Myocyte (in vitro differentiated cells): ENCODE results near the gene SLC17A2. TPM values are rescaled to one million over a fixed set of nuclear protein-coding genes. Genes with fewer than 3 reads are reported as not detected.
A peak's percentile ranks its signal among the peaks of the same experiment; 100 is the strongest.

Source experiments
- DNase-seq: peaks from one replicate; pipeline ENCODE4 v3.0.0-alpha.2; 2012; ENCODE audit warnings: low read depth
- polyA plus RNA-seq: library from polyadenylated mRNA; unstranded; fragments of >200 nt; gene quantifications from one replicate; pipeline ENCODE4 v1.2.1, GENCODE V29; 2012; ENCODE audit warnings: missing spikeins
- total RNA-seq: library from RNA; depleted of rRNA; stranded (reverse); fragments of >200 nt; gene quantifications from 2 replicates; pipeline ENCODE4 v1.2.3, GENCODE V29; 2014

The SLC17A2 gene, protein sequence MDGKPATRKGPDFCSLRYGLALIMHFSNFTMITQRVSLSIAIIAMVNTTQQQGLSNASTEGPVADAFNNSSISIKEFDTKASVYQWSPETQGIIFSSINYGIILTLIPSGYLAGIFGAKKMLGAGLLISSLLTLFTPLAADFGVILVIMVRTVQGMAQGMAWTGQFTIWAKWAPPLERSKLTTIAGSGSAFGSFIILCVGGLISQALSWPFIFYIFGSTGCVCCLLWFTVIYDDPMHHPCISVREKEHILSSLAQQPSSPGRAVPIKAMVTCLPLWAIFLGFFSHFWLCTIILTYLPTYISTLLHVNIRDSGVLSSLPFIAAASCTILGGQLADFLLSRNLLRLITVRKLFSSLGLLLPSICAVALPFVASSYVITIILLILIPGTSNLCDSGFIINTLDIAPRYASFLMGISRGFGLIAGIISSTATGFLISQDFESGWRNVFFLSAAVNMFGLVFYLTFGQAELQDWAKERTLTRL
- 0.16 and 0.21 TPM in 2 replicates for total RNA-seq
- 0.15 TPM for polyA plus RNA-seq

DNA sequence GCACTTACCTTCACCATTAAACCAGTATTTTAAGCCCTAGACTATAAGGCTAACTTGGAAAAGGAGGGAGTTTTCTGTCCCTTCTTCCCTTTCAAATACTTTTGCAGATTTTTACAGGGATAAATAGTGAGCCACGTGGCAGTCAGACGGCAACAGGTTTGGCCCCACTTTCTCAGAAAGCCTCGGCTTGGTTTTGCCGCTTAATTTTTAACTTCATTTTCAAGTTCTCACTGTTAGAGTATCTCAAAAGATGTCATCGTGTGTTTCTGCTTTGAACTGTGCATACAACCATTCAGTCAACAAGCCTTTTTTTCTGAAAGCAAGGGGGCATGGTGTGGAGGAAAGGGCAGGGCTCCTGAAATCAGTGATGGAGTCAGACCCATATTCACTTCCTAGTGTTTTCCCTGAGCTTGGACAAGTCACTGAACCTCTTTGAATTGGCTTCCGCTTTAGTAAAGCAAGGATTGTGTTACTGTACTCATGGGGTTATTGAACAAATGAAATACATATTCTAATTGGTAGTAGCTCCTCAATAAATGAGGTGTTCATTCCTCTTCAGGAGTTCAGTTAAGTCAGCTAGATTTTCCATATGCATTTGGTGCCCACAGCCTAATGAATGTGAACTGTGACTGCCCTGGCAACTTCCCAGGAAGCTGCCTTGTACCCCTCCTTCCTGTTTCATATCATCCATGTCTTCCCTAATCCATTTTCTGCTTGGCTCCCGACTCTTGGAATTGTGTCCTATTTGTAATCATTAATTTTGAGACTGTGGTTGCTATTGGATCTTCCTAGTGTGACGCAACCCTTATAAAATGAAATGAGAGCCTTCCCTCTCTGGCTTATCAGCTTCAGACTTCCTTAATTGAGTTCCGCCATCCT is at the start of gene SLC17A2:
Gene SLC17A2, minus strand, starts transcription at position 160 of the 879 bp plus-strand sequence. CDS start 4,895 bp downstream, outside the sequence.
- no peak for DNase-seq

- no peak for DNase-seq
These were observed 45.6 kb upstream of the SLC17A2 start for GRCh38 chr6:25975923-25976560.

DNA sequence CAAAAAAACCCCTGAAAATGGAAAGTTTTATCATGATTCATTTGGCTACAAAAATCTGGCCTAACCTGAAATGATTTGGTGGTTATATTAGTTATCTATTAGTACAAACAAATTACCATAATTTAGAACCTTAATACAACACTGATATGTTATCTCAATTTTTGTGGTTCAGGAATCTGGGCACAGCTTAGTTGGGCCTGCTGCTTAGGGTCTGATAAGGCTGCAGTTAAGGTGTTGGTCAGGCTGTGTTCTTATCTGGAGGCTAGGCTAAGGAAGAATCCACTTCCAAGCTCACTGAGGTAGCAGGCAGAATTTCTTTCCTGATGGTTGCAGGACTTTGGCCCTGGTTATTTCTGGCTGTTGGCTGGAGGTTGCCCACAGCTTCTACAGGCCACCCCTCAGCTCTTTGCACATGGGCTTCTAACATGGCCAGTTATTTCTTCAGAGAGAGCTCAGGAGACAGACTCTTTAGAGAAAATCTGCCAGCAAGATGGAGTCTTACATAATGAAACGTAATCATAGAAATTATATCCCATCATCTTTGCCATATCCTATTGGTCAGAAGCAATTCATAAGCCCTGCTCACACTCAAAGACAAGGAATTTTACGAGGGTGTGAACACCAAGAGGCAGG is 43.5 kb upstream of the SLC17A2 start:
- DNase-seq, result no peak

- no peak for DNase-seq
These were observed 42.4 kb upstream of the SLC17A2 start for GRCh38 chr6:25972902-25973301.

DNA sequence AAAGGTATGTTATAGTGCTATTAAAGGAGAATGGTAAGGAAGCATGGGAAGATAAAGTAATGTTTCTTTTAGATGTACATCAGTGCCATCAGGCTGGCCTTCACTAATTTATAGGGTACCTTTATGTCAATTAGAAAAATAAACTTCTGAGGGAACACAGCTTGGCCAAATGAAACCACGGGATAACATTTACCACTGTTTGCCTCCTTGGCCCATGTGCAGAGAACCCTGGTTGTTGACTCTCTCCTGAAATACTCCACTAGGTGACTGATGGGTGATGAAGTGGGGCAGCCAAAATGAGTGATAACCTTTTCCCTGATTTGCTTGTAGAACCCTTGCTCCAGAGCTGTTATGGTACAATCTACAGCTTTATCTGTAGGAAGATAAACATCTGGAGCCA is 41.6 kb upstream of the SLC17A2 start:
- DNase-seq, result no peak

DNA sequence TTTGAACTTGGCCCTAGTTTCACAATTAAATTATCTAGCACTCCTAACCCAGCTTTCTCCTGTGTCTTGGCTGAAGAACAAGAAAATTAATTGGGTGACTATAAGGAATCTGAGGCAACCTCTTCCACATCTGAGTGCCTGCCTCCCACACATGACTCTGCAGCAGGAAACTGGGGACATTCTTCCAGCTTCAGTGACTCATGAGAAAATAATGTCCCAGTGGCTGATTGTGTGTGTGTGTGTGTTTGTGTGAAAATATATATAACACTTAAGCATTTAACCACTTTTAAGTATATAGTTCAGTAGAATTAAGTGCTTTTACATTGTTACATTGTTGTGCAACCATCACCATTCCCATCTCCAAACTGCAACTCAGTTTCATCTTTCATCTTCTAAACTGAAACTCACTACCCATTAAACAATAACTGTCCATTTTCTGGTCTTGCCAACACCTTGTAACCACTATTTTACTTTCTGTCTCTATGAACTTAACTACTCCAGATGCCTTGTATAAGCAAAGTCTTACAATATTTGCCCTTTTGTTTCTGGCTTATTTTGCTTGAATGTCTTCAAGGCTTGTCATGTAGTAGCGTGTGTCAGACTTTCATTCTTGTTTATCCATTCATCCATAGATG is 40.8 kb upstream of the SLC17A2 start:
- DNase-seq, result peak; percentile 65

GRCh38 chr6:25968769-25969168 is 38.3 kb upstream of the SLC17A2 start:
- peak; percentile 9 for DNase-seq

DNA sequence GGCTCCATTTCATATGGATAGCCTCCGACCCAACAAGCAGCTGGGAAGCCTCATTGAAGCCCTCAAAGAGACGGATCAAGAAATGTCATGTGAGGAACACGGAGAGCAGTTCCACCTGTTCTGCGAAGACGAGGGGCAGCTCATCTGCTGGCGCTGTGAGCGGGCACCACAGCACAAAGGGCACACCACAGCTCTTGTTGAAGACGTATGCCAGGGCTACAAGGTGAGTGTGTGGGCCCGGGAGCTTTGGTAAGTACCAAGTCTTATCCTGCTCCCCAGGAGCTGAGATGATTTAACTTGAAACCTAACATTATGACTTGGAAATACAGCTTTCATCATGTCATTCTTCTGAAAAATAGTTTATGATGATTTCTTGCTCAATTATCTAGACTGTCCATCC is 36.2 kb upstream of the SLC17A2 start:
- DNase-seq, result no peak

- no peak for DNase-seq
These were observed 34.6 kb upstream of the SLC17A2 start for GRCh38 chr6:25965058-25965457.

DNA sequence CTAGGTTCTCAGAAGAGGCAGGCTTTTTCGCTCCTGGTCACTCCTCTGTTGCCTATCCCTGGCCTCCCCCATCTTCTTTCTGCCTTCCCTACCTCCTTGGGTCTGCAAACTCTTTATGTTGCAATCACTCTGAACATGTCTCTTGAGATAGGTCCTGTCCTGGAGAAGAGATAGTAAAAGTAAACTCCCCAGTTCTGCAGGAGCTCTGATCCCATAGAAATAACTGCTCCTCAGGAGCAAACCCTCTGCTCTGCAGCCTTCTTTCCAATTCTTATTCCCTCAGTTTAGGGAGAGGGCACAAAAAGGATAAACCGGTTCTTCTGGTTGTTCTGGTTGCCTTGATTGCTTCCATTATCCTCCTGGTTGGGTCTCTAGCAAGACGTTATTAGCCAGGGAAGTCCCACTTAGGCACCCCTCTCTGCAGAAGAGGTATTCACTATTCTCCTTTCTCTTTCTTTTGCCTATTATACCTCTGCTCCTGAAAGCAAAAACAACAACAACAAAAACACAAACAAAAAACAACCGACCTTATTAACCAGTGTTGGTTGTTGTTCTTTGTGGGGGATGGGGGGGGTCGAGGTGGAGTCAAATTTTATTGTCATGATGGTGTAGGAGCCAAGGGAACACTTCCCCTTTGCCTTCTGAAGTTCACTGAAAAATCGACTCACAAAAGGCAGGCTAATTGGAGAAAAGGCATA is 33.1 kb upstream of the SLC17A2 start:
- DNase-seq, result peak; percentile 16

DNA sequence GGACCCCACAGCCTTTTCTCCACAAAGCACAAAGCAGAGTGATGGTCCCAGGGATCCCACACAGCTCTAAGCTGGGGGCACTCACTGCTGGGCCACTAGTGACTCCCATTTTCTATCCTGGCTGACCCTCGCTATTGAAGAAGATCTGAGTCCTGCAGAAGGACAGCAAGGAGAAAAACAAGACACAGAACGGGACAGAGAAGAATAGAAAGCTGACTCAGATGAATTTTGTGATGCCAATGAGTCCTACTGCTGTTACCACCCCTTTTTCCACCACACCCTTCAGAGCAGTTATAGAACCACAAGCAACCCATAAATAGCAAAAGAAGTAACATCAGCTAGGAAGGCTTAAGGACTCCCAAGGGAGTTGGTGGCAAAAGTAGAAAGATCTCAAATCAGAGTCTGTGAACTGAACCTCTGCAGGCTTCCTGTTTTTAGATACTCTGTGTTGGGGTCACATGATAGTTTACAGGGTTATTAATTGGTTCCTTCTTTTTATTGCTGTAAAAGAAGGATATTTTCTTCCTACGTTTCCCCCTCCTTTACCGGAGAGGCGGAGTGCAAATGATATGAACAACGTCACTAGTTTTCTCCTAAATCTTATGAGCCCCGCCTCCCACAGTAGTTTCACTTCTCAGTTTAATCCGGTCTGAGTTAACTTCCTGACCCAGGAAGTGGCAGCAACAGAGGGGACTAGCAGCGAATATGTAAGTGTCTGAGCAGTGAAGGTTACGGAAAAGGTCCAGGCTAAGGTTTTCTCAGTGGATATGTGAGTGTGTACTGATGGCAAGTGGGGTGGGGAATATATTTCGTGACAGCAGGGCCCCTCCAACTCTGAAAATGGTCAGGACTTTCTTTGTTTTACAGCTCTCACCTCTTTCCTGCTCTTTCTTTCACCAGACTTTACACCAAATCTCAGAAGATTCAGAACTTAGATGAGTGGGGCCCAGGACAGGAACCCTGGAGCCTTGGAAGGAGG is 31.9 kb upstream of the SLC17A2 start, which contains the start of gene TRIM38:
Gene TRIM38, plus strand, starts transcription at position 654 of the 979 bp plus-strand sequence. CDS start 3,721 bp downstream, outside the sequence.
- DNase-seq, result peak; percentile 98

GRCh38 chr6:25961619-25962148 is 31.2 kb upstream of the SLC17A2 start:
- peak; percentile 68 for DNase-seq

GRCh38 chr6:25960734-25961133 is 30.2 kb upstream of the SLC17A2 start:
- DNase-seq, result no peak

- DNase-seq, result peak; percentile 92
These were observed 29.5 kb upstream of the SLC17A2 start for GRCh38 chr6:25959890-25960536.

GRCh38 chr6:25958700-25959162 is 28.2 kb upstream of the SLC17A2 start:
- DNase-seq, result no peak

DNA sequence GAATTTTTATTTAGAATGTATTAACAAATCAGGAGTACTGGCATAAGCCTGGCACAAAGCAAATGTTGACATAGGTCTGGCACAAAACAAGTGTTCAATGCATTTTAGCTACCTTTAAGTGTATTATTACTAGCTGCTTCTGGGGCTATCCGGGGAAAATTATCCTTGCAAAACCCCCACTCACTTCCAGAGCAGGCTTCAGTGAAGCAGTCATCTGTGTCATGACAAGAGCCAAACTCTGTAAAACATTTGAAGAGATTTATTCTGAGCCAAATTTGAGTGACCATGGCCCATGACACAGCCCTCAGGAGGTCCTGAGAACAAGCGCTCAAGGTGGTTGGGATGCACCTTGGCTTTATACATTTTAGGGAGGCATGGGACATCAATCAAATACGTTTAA is 25.7 kb upstream of the SLC17A2 start:
- no peak for DNase-seq

DNA sequence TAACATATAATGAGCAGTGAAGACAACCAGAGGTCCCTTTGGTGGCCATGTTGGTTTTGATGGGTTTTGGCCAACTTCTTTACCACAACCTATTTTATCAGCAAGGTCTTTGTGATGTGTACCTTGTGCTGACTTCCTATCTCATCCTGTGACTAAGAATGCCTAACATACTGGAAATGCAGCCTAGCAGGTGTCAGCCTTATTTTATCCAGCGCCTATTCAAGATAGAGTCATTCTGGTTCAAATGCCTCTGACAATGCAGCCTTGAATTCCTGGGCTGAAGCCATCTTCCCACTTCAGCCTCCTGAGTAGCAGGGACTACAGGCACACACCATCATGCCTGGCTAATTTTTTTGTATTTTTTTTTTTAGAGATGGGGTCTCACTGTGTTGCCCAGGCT is 24.3 kb upstream of the SLC17A2 start:
- no peak for DNase-seq

- DNase-seq, result peak; percentile 22
These were observed 23.2 kb upstream of the SLC17A2 start for GRCh38 chr6:25953733-25954132.
